ENCODE measurements around the gene EPHA3. TPM values are rescaled to one million over a fixed set of nuclear protein-coding genes. Genes with fewer than 3 reads are reported as not detected.

EPHA3 gene
- total RNA-seq, 4 donors from 2014 or later: 0.36 to 1.8 (median 0.90) TPM

GRCh38 chr3:89246326-89246725 lies 138.9 kb downstream of the EPHA3 start:
- in situ Hi-C loops (cut with MboI; ENCODE audit: low sequenced_read_pairs in 4 of 4): no loop called here
- no peak overlapping the region for H3K27ac ChIP-seq
- H3K4me1 ChIP-seq: no peaks in the 10 kb centered on the region
- TF ChIP-seq, protein P1, sequence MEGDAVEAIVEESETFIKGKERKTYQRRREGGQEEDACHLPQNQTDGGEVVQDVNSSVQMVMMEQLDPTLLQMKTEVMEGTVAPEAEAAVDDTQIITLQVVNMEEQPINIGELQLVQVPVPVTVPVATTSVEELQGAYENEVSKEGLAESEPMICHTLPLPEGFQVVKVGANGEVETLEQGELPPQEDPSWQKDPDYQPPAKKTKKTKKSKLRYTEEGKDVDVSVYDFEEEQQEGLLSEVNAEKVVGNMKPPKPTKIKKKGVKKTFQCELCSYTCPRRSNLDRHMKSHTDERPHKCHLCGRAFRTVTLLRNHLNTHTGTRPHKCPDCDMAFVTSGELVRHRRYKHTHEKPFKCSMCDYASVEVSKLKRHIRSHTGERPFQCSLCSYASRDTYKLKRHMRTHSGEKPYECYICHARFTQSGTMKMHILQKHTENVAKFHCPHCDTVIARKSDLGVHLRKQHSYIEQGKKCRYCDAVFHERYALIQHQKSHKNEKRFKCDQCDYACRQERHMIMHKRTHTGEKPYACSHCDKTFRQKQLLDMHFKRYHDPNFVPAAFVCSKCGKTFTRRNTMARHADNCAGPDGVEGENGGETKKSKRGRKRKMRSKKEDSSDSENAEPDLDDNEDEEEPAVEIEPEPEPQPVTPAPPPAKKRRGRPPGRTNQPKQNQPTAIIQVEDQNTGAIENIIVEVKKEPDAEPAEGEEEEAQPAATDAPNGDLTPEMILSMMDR (IDR thresholded peaks at IDR 0.05 in 4 of 5, conservative IDR thresholded peaks at IDR 0.05 in 1 of 5): no peak
- TF ChIP-seq POLR2A (IDR thresholded peaks at IDR 0.05): no peak
- no peak for DNase-seq
- no peaks in the 10 kb centered on the region for H3K9me3 ChIP-seq
- H3K27me3 ChIP-seq: no peaks in the 10 kb centered on the region
- H3K36me3 ChIP-seq: no peaks in the 10 kb centered on the region
- intact Hi-C loops (cut with DNase I; ENCODE audit: low total_unique reads): no loop called here
- ATAC-seq: no peak
- H3K4me3 ChIP-seq: no peak overlapping the region

DNA sequence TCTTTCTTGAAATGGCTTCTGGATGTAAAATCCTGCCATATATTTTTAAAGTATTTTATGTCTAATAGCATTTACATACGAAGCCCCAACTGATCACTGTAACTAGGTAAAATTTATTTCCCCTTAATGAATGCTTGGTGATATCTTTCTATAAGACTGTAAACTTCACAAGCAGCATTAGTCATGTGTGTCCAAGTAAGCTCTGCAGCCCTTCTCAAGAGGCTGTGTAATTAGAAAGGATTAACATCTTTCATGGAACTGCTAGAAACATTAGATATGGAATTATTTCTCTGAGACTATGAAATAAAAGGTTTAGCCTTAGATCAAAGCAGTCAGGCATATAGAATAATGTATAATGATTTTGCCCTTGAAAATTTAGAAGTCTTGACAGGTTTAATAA lies 143.3 kb downstream of the EPHA3 start:
- TF ChIP-seq POLR2A (IDR thresholded peaks at IDR 0.05): no peak
- TF ChIP-seq, protein P1 (IDR thresholded peaks at IDR 0.05 in 4 of 5, conservative IDR thresholded peaks at IDR 0.05 in 1 of 5): no peak
- Histone ChIP-seq H3K27ac (no peak overlapping the region), H3K9me3 (no peaks in the 10 kb centered on the region), H3K27me3 (no peaks in the 10 kb centered on the region), H3K4me1 (no peaks in the 10 kb centered on the region), H3K36me3 (no peaks in the 10 kb centered on the region), H3K4me3 (no peak overlapping the region)
- in situ Hi-C loops (cut with MboI; ENCODE audit: low sequenced_read_pairs in 4 of 4) (no loop called here), intact Hi-C loops (cut with DNase I; ENCODE audit: low total_unique reads) (no loop called here)
- no peak for DNase-seq
- ATAC-seq: no peak

GRCh38 chr3:89252016-89252415 lies 144.6 kb downstream of the EPHA3 start:
- H3K27me3 ChIP-seq: no peaks in the 10 kb centered on the region
- DNase-seq: no peak
- H3K36me3 ChIP-seq: no peaks in the 10 kb centered on the region
- in situ Hi-C loops (cut with MboI; ENCODE audit: low sequenced_read_pairs in 4 of 4): no loop called here
- H3K4me1 ChIP-seq: no peaks in the 10 kb centered on the region
- H3K4me3 ChIP-seq: no peak overlapping the region
- no peak for ATAC-seq
- intact Hi-C loops (cut with DNase I; ENCODE audit: low total_unique reads): no loop called here
- TF ChIP-seq POLR2A (IDR thresholded peaks at IDR 0.05): no peak
- TF ChIP-seq, protein P1 (IDR thresholded peaks at IDR 0.05 in 4 of 5, conservative IDR thresholded peaks at IDR 0.05 in 1 of 5): no peak
- no peaks in the 10 kb centered on the region for H3K9me3 ChIP-seq
- H3K27ac ChIP-seq: no peak overlapping the region

DNA sequence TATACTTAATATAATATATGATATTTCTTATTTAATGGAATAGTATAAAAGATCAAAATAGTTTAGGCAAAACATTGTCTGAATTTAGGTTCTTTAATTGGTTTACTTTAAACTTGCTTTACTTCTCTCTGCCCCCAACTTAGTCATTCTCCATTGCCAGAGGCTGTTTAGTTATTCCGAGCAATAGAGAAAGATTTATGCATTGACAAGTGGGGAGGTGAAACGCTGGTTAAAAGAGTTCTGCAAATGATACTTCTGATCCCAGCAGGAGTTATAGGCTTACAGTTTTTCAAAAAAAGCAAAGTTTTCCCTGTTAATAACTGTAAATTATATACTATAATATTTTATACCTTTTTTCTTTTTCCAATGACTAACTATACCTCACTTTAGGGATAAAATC lies 145.4 kb downstream of the EPHA3 start:
- Histone ChIP-seq H3K9me3 (no peaks in the 10 kb centered on the region), H3K27me3 (no peaks in the 10 kb centered on the region), H3K4me3 (no peak overlapping the region), H3K4me1 (no peaks in the 10 kb centered on the region), H3K27ac (no peak overlapping the region), H3K36me3 (no peaks in the 10 kb centered on the region)
- no peak for TF ChIP-seq POLR2A (IDR thresholded peaks at IDR 0.05)
- TF ChIP-seq, protein P1 (IDR thresholded peaks at IDR 0.05 in 4 of 5, conservative IDR thresholded peaks at IDR 0.05 in 1 of 5): no peak
- in situ Hi-C loops (cut with MboI; ENCODE audit: low sequenced_read_pairs in 4 of 4) (no loop called here), intact Hi-C loops (cut with DNase I; ENCODE audit: low total_unique reads) (no loop called here)
- DNase-seq: no peak
- no peak for ATAC-seq

- intact Hi-C loops (cut with DNase I; ENCODE audit: low total_unique reads) (no loop called here), in situ Hi-C loops (cut with MboI; ENCODE audit: low sequenced_read_pairs in 4 of 4) (no loop called here)
- Histone ChIP-seq H3K4me3 (no peak overlapping the region), H3K9me3 (no peaks in the 10 kb centered on the region), H3K4me1 (no peaks in the 10 kb centered on the region), H3K36me3 (no peaks in the 10 kb centered on the region), H3K27ac (no peak overlapping the region), H3K27me3 (no peaks in the 10 kb centered on the region)
- no peak for DNase-seq
- no peak for ATAC-seq
- no peak for TF ChIP-seq POLR2A (IDR thresholded peaks at IDR 0.05)
- TF ChIP-seq, protein P1 (IDR thresholded peaks at IDR 0.05 in 4 of 5, conservative IDR thresholded peaks at IDR 0.05 in 1 of 5): no peak
Measured at GRCh38 chr3:89256395-89256794, 149.0 kb downstream of the EPHA3 start.

Measured in gastrocnemius medialis (tissue), 4 donors.